MG63 (cell line): ENCODE results near the gene SLC41A3. TPM values are rescaled to one million over a fixed set of nuclear protein-coding genes. Genes with fewer than 3 reads are reported as not detected.
A peak's percentile ranks its signal among the peaks of the same experiment; 100 is the strongest.

ENCODE experiments used
- DNase-seq: peaks from one replicate; pipeline ENCODE4 v3.0.0-alpha.2; 2020
- H3K27me3 ChIP-seq: fragments of 250-450 bp; sonication (Bioruptor Pico); 2 replicates; pipeline ENCODE4 v1.5.1; 2020; ENCODE audit warnings: mild to moderate bottlenecking, moderate library complexity
- H3K36me3 ChIP-seq: fragments of 250-450 bp; sonication (Bioruptor Pico); 2 replicates; pipeline ENCODE4 v1.5.1; 2020; ENCODE audit warnings: mild to moderate bottlenecking, moderate library complexity
- H3K4me3 ChIP-seq: fragments of 250-450 bp; sonication (Bioruptor Pico); 2 replicates; pipeline ENCODE4 v1.5.1; 2020; ENCODE audit warnings: mild to moderate bottlenecking, moderate library complexity
- H3K9me3 ChIP-seq: fragments of 250-450 bp; sonication (Bioruptor Pico); 2 replicates; pipeline ENCODE4 v1.5.1; 2020; ENCODE audit warnings: mild to moderate bottlenecking, moderate library complexity
- total RNA-seq: library from RNA; depleted of rRNA; stranded (reverse); fragments of >200 nt; shearing (Covaris generic); gene quantifications from 2 replicates; pipeline ENCODE4 v1.2.3, GENCODE V29; 2014; ENCODE audit warnings: low replicate concordance

The SLC41A3 gene
- total RNA-seq, 1 experiment from 2014 or later: 55.6 TPM

DNA sequence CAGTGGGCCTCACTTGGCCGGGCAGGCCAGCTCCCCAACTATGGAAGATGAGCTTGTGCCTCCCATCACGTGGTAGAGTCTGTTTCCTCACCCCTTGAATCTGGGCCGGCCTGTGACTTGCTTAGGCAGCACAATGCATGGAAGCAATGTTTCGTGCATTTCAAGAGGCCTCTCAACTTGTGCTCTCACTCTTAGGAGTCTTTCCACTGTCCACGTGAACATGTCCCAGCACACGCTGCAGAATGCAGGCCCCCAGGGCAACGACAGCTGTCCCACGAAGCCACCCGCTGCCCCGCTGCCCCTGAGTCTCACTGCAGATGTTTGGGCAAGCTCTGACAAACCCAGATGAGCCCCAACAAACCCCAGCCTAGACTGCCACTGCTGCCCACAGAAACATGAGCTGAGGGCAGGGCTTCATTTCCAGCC is 27.2 kb upstream of the SLC41A3 start:
- Histone ChIP-seq H3K27me3 (no peaks in the 10 kb centered on the region), H3K9me3 (no peaks in the 10 kb centered on the region), H3K36me3 (no peaks in the 10 kb centered on the region), H3K4me3 (no peak overlapping the region)
- no peak for DNase-seq

DNA sequence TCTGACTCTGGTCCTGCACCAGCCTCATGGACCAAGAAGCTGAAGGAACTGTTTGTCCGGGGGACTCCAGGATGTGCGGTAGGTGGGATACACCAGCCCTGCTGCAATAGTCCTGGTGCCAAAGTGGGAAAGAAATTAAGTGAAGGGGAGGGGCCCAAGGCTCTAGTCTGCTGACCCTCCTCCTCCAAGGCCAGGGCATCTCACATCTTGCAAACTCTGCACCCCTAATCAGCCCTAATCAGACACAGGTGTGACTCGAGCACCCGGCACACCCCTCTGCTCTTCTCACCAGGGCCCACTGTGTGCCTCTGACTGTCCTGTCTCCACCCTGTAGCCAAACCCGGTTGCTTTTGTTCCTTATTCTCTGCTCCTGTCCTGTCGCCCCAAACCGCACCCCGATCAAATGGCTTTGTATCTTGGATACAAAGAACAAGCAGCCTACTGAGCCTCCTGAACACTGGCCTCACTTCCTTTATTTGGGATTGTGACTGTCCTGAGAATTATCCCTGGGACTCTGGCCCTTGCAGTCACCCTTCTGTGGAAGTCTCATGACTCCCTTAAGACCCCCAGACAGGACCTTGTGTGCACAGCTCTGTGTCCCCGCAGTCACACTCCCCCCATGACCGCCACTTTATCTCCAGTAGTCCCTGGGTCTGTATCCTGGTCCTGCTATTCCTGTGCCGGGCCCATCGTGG is 26.7 kb upstream of the SLC41A3 start:
- H3K9me3 ChIP-seq: no peaks in the 10 kb centered on the region
- H3K27me3 ChIP-seq: no peaks in the 10 kb centered on the region
- no peak overlapping the region for H3K4me3 ChIP-seq
- no peak for DNase-seq
- H3K36me3 ChIP-seq: no peaks in the 10 kb centered on the region

DNA sequence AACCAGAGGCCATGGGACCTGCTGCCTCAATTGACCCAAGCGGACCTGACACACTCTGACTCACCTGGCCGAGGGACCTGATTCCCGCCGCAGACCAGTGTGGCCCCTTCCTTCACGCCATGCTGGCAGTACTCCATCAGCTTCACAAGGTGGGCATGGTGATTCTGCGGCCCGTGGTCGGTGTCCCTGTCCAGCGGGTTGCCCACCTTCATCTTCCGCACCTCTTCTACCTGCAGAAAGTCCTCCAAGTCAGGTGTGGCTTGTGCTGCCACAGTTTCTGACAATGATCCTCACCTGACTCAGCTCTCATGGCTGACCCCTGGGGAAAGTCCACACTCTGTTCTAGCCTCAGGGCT is 25.9 kb upstream of the SLC41A3 start:
- DNase-seq: no peak
- Histone ChIP-seq H3K4me3 (no peak overlapping the region), H3K36me3 (no peaks in the 10 kb centered on the region), H3K27me3 (no peaks in the 10 kb centered on the region), H3K9me3 (no peaks in the 10 kb centered on the region)

DNA sequence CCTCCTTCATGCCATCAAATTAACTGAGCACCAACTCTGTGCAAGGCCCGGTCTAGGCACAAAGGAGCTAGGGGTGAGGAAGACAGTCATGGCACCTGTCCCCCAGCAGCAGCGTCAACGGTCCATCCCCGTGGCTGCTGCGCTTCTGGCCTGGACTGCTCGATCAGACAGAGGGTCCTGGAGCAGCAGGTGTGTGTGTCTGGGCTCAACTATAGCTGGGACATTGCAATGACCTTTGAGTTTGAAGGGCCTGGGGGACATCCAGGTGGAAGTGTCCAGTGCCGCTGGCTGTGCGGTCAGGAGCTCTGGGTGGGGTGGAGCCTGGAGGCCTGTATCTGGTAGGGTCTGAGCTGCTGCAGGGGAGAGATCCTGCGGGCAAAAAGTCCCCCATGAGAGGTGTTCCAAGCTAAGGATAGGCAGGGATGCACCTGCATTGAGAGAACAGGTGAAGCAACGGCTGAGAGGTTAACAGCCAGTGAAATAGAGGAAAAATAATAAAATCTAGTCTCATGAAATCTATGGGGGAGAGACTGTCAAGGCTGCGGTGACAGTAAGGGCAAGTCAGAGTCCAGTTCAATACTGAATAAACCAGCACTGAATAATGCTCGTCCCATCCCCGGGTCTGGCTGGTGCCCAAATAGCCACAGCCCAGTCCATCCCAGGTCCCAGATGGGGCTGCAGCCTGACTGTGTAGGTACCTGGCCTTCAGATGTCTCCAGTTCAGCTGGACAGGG is 25.4 kb upstream of the SLC41A3 start:
- no peaks in the 10 kb centered on the region for H3K27me3 ChIP-seq
- H3K36me3 ChIP-seq: no peaks in the 10 kb centered on the region
- H3K4me3 ChIP-seq: no peak overlapping the region
- DNase-seq: no peak
- no peaks in the 10 kb centered on the region for H3K9me3 ChIP-seq

DNA sequence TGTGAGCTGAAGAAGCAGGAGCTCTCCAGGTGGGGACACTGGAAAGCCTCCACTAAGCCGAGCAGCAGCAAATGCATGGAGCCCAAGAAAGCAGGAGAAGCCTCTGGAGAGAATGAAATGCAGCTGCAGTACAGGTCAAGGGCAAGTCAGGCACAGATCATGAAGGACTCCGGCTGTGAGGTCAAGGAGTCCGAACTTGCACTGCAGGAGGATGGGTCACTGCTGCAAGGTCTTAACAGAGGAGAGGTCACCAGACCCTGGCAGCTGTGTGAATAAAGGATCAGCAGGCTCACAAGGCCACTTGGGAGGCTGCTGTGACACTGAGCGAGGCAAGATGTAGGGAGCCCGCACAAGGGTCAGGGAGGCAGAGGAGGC is 24.7 kb upstream of the SLC41A3 start:
- no peaks in the 10 kb centered on the region for H3K9me3 ChIP-seq
- no peaks in the 10 kb centered on the region for H3K27me3 ChIP-seq
- no peak overlapping the region for H3K4me3 ChIP-seq
- H3K36me3 ChIP-seq: no peaks in the 10 kb centered on the region
- DNase-seq: no peak

DNA sequence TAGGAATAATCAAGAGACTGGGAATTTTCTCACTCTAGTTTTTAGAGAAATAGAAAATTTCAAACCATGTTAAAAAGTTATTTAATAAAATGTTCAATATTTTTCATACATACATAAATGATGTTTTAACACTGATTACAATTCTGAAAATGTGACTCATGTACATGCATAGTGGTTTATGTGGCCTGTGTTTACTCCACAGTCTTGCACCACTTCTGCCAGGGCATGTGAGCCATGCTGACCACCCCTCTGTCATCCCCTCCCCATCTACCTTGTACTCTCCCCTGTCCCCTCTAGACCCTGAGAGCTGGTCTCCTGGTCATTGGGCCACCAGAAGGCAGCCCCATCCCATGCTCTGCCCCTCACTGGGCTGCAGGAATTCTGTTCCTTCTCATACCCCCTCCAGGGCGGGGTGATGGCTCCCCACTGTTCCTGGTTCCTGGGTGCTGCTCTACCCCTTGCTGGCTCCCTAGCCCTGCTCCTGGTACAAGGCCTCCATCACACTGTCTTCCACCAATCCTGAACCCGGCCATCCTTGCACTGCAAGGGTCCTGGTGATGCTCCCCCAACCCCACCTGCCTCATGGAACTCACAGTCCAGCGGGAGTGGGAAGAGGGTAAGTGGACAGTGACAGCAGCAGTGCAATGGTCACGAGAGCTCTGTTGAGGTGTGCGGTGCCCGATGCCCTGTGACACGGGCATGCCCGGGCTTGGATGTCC is 24.2 kb upstream of the SLC41A3 start:
- H3K4me3 ChIP-seq: no peak overlapping the region
- no peak for DNase-seq
- no peaks in the 10 kb centered on the region for H3K9me3 ChIP-seq
- H3K27me3 ChIP-seq: no peaks in the 10 kb centered on the region
- no peaks in the 10 kb centered on the region for H3K36me3 ChIP-seq

DNA sequence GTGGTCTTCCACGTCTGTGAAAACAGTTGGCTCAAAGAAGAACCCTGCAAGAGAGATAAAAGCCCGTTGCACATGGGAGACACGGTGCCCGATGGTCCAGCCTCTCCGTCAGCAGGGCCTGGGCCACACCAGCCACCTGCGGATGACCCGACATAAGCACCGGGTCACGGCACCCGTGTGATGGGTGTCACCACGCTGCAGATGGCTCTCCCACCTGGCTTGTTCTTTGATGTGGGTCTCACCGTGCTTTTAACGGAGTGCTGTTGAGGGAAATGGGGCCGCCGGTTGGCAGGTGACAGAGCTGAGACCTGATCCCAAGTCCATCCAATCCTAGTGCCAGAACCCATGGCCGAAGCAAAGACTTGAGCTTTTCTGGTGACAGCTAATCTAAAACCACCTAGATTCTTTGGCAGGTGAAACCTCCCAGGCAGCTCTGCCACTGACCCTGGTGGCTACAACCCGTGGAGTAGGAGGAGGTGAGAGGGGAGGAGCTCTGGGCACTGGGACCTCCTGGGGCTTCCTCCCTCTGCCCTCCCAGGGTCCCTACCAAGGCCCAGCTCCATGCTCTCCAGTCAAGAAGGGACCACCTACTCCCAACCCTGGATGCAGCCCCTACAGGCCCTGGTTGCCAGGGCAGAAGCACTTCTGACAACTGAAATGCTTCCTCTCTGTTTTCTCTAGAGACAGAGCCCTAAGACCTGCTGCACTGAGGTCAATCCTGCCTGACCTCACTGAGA is 23.4 kb upstream of the SLC41A3 start:
- H3K36me3 ChIP-seq: no peaks in the 10 kb centered on the region
- H3K9me3 ChIP-seq: no peaks in the 10 kb centered on the region
- H3K4me3 ChIP-seq: no peak overlapping the region
- no peaks in the 10 kb centered on the region for H3K27me3 ChIP-seq
- no peak for DNase-seq

DNA sequence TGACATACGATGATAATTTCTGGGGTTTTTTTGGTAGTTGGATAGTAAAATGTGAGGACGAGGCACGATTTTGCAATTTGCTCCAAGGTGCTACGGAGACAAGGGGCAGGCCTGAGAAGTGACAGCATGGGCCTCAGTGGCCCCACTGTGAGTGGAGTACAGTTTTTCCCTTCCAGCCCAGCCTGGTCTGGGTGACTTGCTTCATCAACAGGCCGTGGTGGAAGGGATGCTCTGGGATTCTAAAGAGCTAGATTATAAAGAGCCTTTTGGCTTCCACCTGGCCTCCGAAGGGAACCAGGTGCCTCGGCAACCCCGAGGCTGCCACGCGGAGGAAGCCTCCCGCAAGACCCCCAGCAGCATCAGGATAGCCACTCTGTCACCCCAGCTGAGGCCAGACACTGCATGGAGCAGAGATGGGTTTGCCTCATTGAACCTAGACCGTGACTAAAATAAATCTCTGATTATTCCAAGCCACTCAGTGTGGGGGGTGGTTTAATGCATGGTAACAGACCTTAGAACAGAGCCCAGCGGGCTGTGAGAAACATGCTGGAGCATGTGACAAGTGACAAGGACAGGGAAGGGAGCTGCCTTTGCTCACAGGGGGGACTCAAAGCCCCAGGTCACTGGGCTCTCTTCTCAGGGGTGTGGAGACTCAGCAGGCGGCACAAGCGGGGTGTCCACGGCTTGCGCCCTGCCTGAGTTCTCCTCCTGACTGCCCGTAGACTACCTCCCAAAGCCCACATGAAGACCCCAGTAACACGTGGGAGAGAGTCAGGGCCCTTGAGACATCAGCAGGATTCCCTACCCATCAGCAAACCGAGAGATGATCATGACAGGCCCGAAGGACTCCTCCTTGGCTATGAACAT is 22.6 kb upstream of the SLC41A3 start:
- Histone ChIP-seq H3K36me3 (no peaks in the 10 kb centered on the region), H3K27me3 (no peaks in the 10 kb centered on the region), H3K9me3 (no peaks in the 10 kb centered on the region), H3K4me3 (no peak overlapping the region)
- no peak for DNase-seq

DNA sequence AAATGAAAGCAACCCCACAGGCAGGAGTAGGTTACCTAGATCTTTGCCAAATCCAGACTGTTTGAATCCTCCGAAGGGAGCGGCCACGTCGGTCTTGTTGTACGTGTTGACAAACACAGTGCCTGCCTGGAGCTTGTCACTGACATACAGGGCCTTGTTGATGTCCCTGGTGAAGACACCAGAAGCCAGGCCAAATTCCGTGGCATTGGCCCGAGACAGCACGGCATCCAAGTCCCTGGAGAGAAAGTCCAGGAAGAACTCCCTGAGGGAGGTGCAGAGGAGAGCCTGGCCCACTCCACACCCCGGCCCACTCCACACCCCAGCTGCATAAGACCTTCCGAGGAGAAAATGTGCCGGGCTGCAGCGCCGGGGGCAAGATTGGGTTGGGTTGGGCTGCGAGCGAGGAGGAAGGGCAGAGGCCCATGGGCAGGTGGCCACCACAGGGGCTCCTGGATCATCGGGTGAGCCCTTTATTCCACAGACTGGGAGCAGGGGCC is 21.8 kb upstream of the SLC41A3 start:
- no peaks in the 10 kb centered on the region for H3K36me3 ChIP-seq
- H3K9me3 ChIP-seq: no peaks in the 10 kb centered on the region
- no peaks in the 10 kb centered on the region for H3K27me3 ChIP-seq
- DNase-seq: no peak
- H3K4me3 ChIP-seq: no peak overlapping the region

DNA sequence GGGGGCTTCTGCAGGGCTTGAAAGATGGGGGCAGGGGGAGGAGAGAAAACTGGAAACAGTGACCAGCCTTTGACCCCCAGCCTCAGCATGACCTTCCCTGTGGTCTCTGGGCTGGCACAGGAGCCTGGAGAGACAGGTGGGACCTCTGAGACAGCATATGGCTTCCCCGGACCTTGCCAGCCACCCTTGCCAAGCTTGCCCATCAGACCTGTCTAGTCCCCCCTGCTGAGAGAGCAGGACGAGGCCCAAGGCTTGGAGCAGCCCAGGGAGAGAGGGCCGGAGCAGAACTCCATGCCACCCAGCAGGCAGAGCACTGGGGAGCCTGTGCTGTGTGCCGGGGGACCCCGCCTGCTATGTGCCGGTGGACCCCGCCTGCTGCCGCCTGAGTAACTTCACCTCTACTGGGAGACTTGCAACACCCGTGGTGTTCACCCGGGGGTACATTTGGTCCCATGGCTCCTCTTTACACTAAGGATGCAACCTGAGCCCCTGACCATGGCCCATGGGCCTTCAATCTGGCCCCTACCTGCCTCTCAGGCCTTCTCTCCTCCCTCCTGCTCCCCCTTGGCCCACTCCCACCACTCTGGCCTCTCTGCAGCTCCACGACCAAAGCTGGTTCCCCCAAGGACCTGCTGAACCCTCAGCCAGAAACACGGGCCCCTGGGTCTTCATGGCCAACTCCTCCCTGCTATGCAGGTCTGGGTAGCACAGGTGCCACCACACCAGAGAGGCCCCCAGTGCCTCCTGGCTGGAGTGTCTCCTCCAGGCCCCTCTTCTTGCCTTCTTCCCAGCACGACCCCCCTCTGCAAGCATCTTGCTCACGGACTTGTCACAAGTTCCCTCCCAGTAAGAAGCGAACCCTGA is 21.1 kb upstream of the SLC41A3 start:
- Histone ChIP-seq H3K36me3 (no peaks in the 10 kb centered on the region), H3K27me3 (no peaks in the 10 kb centered on the region), H3K4me3 (no peak overlapping the region), H3K9me3 (no peaks in the 10 kb centered on the region)
- no peak for DNase-seq

DNA sequence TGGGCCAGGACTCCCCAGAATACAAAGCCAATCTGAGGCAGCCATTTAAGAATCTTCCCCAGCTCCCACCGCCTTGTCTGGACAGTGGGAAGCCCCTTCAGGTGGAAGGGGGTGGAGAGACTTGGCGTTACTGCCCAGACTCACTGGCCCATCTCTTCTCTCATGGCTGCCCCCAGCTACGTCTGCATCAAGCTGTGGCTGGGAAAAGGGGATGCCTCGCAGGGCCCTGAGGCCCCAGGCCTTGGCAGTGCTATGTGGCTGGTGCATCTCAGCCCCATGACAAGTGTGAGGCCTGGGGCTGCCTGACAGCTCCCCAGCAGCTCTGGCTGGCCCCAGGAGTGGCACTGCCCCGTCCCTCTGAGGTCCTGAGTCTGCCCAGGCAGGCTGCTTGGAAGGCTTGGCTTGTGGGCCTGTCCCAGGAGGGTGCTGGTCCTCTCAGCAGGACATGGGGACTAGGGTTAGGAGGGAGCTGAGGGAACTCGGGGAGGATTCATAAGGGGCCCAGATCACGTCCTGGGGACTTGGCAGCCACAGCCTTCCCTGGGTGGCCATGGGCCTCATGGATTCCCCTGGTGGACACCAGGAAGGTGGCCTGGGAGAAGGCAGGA is 20.2 kb upstream of the SLC41A3 start:
- Histone ChIP-seq H3K4me3 (no peak overlapping the region), H3K27me3 (no peaks in the 10 kb centered on the region), H3K36me3 (no peaks in the 10 kb centered on the region), H3K9me3 (no peaks in the 10 kb centered on the region)
- DNase-seq: no peak

DNA sequence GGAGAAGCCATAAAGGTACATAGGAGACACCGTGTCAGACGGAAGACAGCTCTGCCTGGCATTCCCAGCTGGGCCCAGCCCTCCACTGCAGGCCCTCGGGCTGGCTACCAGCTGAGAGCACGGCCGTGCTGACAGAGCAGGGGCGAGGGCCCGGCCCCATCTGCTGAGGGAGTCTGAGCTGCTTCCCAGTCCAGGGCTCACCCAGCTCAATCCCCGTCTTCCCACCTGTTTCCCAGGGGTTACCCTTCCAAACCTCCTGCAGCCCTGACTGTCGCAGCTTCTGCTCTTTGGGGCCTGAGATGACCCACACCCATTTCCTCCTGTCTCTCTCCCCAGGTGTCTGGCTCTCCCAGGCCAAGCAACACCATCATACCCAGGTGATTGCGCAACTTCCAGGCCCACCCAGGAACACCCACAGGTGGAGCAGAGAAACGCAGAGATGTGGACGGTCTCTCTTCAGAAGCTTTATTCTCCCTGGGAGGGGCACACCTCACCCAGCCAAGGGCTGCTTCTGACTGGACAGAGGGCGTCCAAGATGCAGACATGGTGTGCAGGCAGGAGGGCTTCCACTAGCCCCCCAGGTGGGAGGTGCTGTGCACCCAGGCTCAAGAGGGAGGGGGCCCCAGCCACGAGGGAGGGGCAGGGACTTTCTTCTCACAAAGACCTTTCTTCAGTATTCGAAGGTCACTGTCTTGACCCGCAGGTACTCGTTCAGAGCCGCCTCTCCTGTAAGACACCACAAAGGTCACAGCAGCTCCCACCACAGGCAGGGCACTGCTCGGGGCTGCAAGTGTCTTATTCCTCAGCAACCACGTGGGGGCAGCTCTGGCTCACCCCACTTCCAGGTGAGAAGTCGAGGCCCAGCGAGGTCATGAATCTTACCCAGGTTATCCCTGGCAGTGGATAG is 19.4 kb upstream of the SLC41A3 start:
- H3K27me3 ChIP-seq: no peaks in the 10 kb centered on the region
- no peak for DNase-seq
- H3K9me3 ChIP-seq: no peaks in the 10 kb centered on the region
- H3K4me3 ChIP-seq: no peak overlapping the region
- H3K36me3 ChIP-seq: no peaks in the 10 kb centered on the region

DNA sequence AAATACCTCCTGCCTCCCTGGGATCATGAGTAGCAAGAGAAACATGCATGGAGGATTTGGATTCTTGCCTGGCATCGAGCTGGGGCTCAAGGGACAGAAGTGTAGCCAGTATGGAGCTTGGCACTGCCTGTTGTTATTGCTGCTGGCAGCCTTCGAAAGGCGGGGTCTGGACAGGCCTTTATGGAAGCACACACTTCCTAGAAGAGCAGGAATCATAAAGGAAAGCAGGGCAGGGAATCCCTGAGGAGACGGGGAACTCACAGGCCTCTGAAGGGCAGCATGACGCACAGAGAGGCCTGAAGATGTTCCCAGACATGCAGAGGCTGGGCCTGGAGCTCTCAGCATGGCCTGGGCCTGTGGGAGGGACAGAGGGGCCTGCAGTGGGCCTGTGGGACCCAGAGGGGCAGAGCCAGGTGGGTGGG is 18.6 kb upstream of the SLC41A3 start:
- no peaks in the 10 kb centered on the region for H3K27me3 ChIP-seq
- no peak overlapping the region for H3K4me3 ChIP-seq
- peaks cover under 1% of the 10 kb centered on the region; the same call in 1 of the 2 replicates for H3K9me3 ChIP-seq
- H3K36me3 ChIP-seq: no peaks in the 10 kb centered on the region
- DNase-seq: peak; percentile 89

DNA sequence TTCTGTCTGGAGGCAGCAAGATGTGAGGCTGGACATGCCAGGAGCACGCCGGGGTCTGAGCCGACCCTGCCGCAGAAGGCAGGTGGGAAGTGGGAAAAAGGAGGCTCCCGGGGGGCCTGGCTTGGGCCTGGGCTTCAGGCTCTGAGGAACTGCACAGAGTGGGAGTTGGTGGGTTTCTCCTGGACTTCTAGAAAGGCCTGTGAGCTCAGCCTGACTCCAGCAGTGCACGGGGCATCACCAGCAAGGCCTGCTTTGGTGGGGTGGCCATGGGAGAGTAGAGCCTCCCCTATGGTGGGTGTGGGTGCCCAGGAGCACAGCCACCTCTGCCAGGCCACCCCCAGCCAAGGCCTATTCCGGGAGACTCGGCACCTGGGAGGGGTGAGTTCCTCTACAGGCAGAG is 18.1 kb upstream of the SLC41A3 start:
- DNase-seq: no peak
- no peak overlapping the region for H3K4me3 ChIP-seq
- H3K9me3 ChIP-seq: peaks cover 4% of the 10 kb centered on the region
- no peaks in the 10 kb centered on the region for H3K27me3 ChIP-seq
- H3K36me3 ChIP-seq: no peaks in the 10 kb centered on the region
